Dermis blood vessel endothelial cell (primary cell): ENCODE measurements around the gene MAPRE2. TPM values are rescaled to one million over a fixed set of nuclear protein-coding genes. Genes with fewer than 3 reads are reported as not detected.
A peak's percentile ranks its signal among the peaks of the same experiment; 100 is the strongest.
"Not testable (repeated sequence)": the region's sequence is repeated elsewhere in the genome, so short reads cannot be mapped to it uniquely, and the experiment has no call there.

Source experiments
- DNase-seq: peaks from one replicate; pipeline ENCODE4 v3.0.0; 2010
- total RNA-seq: library from RNA; depleted of rRNA; stranded (reverse); fragments of >200 nt; gene quantifications from 2 replicates; pipeline ENCODE4 v1.2.3, GENCODE V29; 2014

Gene MAPRE2
- total RNA-seq, 1 donor from 2014 or later = 29.8 TPM

- DNase-seq = no peak
Measured at GRCh38 chr18:35095983-35096676, 54.9 kb downstream of the MAPRE2 start.

- DNase-seq = no peak
Measured at GRCh38 chr18:35096677-35097011, 55.4 kb downstream of the MAPRE2 start.

- DNase-seq = no peak
Measured at GRCh38 chr18:35097195-35097594, 56.0 kb downstream of the MAPRE2 start.

GRCh38 chr18:35097763-35098162, 56.5 kb downstream of the MAPRE2 start:
- no peak for DNase-seq

- no peak for DNase-seq
Measured at GRCh38 chr18:35099911-35100310, 58.7 kb downstream of the MAPRE2 start.

- no peak for DNase-seq
Measured at GRCh38 chr18:35104391-35105051, 63.3 kb downstream of the MAPRE2 start.

GRCh38 chr18:35106013-35106844, 65.0 kb downstream of the MAPRE2 start:
- DNase-seq = no peak

- DNase-seq = no peak
Measured at GRCh38 chr18:35106845-35107148, 65.6 kb downstream of the MAPRE2 start.

- no peak for DNase-seq
Measured at GRCh38 chr18:35107216-35107615, 66.0 kb downstream of the MAPRE2 start.

- not testable (repeated sequence) for DNase-seq
Measured at GRCh38 chr18:35108088-35108487, 66.9 kb downstream of the MAPRE2 start.

- DNase-seq = no peak
Measured at GRCh38 chr18:35110059-35110458, 68.8 kb downstream of the MAPRE2 start.

GRCh38 chr18:35110554-35111485, 69.6 kb downstream of the MAPRE2 start:
- peak; percentile 16 for DNase-seq

- no peak for DNase-seq
Measured at GRCh38 chr18:35112696-35113095, 71.5 kb downstream of the MAPRE2 start.

- DNase-seq = no peak
Measured at GRCh38 chr18:35114305-35114704, 73.1 kb downstream of the MAPRE2 start.

- DNase-seq = no peak
Measured at GRCh38 chr18:35116784-35117318, 75.6 kb downstream of the MAPRE2 start.

- DNase-seq = no peak
Measured at GRCh38 chr18:35117372-35117771, 76.2 kb downstream of the MAPRE2 start.

GRCh38 chr18:35117951-35118411, 76.8 kb downstream of the MAPRE2 start:
- no peak for DNase-seq

- no peak for DNase-seq
Measured at GRCh38 chr18:35118641-35119040, 77.4 kb downstream of the MAPRE2 start.

GRCh38 chr18:35121038-35121437, 79.8 kb downstream of the MAPRE2 start:
- no peak for DNase-seq

- DNase-seq = no peak
Measured at GRCh38 chr18:35121531-35121930, 80.3 kb downstream of the MAPRE2 start.

GRCh38 chr18:35122586-35123224, 81.5 kb downstream of the MAPRE2 start:
- DNase-seq = no peak

- DNase-seq = no peak
Measured at GRCh38 chr18:35123811-35124210, 82.6 kb downstream of the MAPRE2 start.
